Natural killer cell (primary cell): ENCODE measurements around the gene TJAP1. TPM values are rescaled to one million over a fixed set of nuclear protein-coding genes. Genes with fewer than 3 reads are reported as not detected.

Experiments used
- ATAC-seq, 3 donors: fragments of 150-1000 bp in 2 of 3; fragments of 200-7000 bp in 1 of 3; cut with Tn5 transposase; 1 replicate in 1 of 3; 2 replicates in 2 of 3; pipeline ENCODE4 v1.10.0; 2021; ENCODE audit warnings: mild to moderate bottlenecking in 2 of 3, moderate library complexity in 2 of 3
- DNase-seq, 2 donors: peaks; one replicate each; pipeline versions ENCODE4 v3.0.0 to v3.0.0-alpha.2; 2013 to 2021; ENCODE audit warnings: mixed read lengths in 1 of 2
- H3K27ac ChIP-seq: one replicate; pipeline ENCODE4 v1.5.1; 2013; ENCODE audit warnings: mild to moderate bottlenecking, low read length
- H3K27me3 ChIP-seq: one replicate; pipeline ENCODE4 v1.6.1; 2013; ENCODE audit warnings: low read length; ENCODE audit not compliant: control insufficient read depth, insufficient read depth
- H3K36me3 ChIP-seq: one replicate; pipeline ENCODE4 v1.6.1; 2013; ENCODE audit warnings: low read length; ENCODE audit not compliant: control insufficient read depth, insufficient read depth
- H3K4me1 ChIP-seq: one replicate; pipeline ENCODE4 v1.6.1; 2013; ENCODE audit warnings: low read length; ENCODE audit not compliant: control insufficient read depth, insufficient read depth
- H3K4me3 ChIP-seq: one replicate; pipeline ENCODE4 v1.5.1; 2013; ENCODE audit warnings: low read length
- H3K9me3 ChIP-seq: one replicate; pipeline ENCODE4 v1.6.1; 2013; ENCODE audit warnings: low read length; ENCODE audit not compliant: control insufficient read depth, insufficient read depth
- H3K27ac Mint-ChIP-seq, 2 donors: one replicate each; pipeline ENCODE4 v1.8.0; 2022; ENCODE audit warnings: mild to moderate bottlenecking in 2 of 2, mixed read lengths in 2 of 2, moderate library complexity in 1 of 2
- H3K27me3 Mint-ChIP-seq, 2 donors: one replicate each; pipeline ENCODE4 v1.8.0; 2022; ENCODE audit warnings: low read depth in 2 of 2, mixed read lengths in 2 of 2
- H3K36me3 Mint-ChIP-seq: one replicate; pipeline ENCODE4 v1.8.0; 2022; ENCODE audit warnings: mixed read lengths
- H3K4me1 Mint-ChIP-seq, 2 donors: one replicate each; pipeline ENCODE4 v1.8.0; 2022; ENCODE audit warnings: mixed read lengths in 2 of 2
- H3K4me3 Mint-ChIP-seq: one replicate; pipeline ENCODE4 v1.8.0; 2022; ENCODE audit warnings: mild to moderate bottlenecking, moderate library complexity, mixed read lengths
- H3K9me3 Mint-ChIP-seq, 2 donors: one replicate each; pipeline ENCODE4 v1.8.0; 2022; ENCODE audit warnings: mixed read lengths in 2 of 2
- CTCF ChIP-seq: fragments of 200-600 bp; IDR thresholded peaks from one replicate; pipeline ENCODE4 v1.8.0; 2022; ENCODE audit warnings: antibody characterized with exemption
- WGBS: methylation state at CpG from one replicate; pipeline ENCODE4 v1.1.7; 2013; ENCODE audit warnings: missing lambda C conversion rate; ENCODE audit not compliant: insufficient coverage; 5-methylcytosine and 5-hydroxymethylcytosine counted together
- intact Hi-C: fragments of 100-400 bp; cut with micrococcal nuclease; formaldehyde crosslinking; loops from one replicate; pipeline ENCODE4 v1.14.2; 2022
- total RNA-seq, 4 donors: library from RNA; stranded (reverse); fragments of 120-200 nt in 1 of 4; gene quantifications; one replicate each; pipeline versions ENCODE4 v1.2.3 to v1.2.4, GENCODE V29; 2013 to 2022

TJAP1 gene
- total RNA-seq, 3 donors from 2014 or later (not counting 1 experiment from before 2014, with no cell fraction given): 26.7 to 33.8 (median 29.9) TPM

- Mint-ChIP-seq H3K4me1 (peaks cover 28 to 29% of the 10 kb centered on the region in 2 donors), H3K9me3 (no peaks in the 10 kb centered on the region), H3K27ac (peak overlapping the region; percentile 92 to 100), H3K27me3 (no peaks in the 10 kb centered on the region), H3K36me3 (no peaks in the 10 kb centered on the region), H3K4me3 (peak overlapping the region; percentile 97)
- Histone ChIP-seq H3K36me3 (no peaks in the 10 kb centered on the region), H3K27me3 (no peaks in the 10 kb centered on the region), H3K4me1 (peaks cover 13% of the 10 kb centered on the region), H3K4me3 (peak overlapping the region; percentile 65), H3K27ac (peak overlapping the region; percentile 87), H3K9me3 (no peaks in the 10 kb centered on the region)
- no peak for ATAC-seq
- WGBS: 44% methylated on average over 2 of the region's 2 CpGs
- intact Hi-C loops: loop anchor here (5.0 kb wide), 1 partner anchor 41 kb away; the partner anchor contains the start of genes POLR1C and YIPF3
- TF ChIP-seq CTCF: no peak
- DNase-seq: peak in 1 of 2 donors; percentile 41
Observed at GRCh38 chr6:43476746-43477145, 624 bp upstream of the TJAP1 start.

GRCh38 chr6:43478008-43478372 is 620 bp downstream of the TJAP1 start:
- no peak for TF ChIP-seq CTCF
- peak overlapping the region; percentile 87 for H3K27ac ChIP-seq
- H3K27me3 ChIP-seq: no peaks in the 10 kb centered on the region
- no peaks in the 10 kb centered on the region for H3K9me3 Mint-ChIP-seq
- H3K36me3 ChIP-seq: peaks cover 2% of the 10 kb centered on the region
- peaks cover 29 to 38% of the 10 kb centered on the region in 2 donors for H3K4me1 Mint-ChIP-seq
- WGBS: 23% methylated on average over 3 of the region's 3 CpGs
- no peak for ATAC-seq
- DNase-seq: no peak
- H3K9me3 ChIP-seq: no peaks in the 10 kb centered on the region
- no peaks in the 10 kb centered on the region for H3K27me3 Mint-ChIP-seq
- peaks cover 13% of the 10 kb centered on the region for H3K4me1 ChIP-seq
- H3K36me3 Mint-ChIP-seq: no peaks in the 10 kb centered on the region
- H3K4me3 ChIP-seq: peak overlapping the region; percentile 65
- H3K27ac Mint-ChIP-seq: peak overlapping the region; percentile 92 to 100
- peak overlapping the region; percentile 97 for H3K4me3 Mint-ChIP-seq
- intact Hi-C loops: loop anchor here (5.0 kb wide), 1 partner anchor 39 kb away; the partner anchor contains the start of genes POLR1C and YIPF3

- no CpG with 5 or more reads among the region's 2 CpGs for WGBS
- Mint-ChIP-seq H3K27ac (peak overlapping the region in 1 of 2 donors; percentile 37), H3K4me1 (peaks cover 29 to 44% of the 10 kb centered on the region in 2 donors), H3K9me3 (no peaks in the 10 kb centered on the region), H3K4me3 (no peak overlapping the region), H3K36me3 (no peaks in the 10 kb centered on the region), H3K27me3 (no peaks in the 10 kb centered on the region)
- intact Hi-C loops: no loop called here
- ATAC-seq (no peak), DNase-seq (no peak)
- no peak for TF ChIP-seq CTCF
- H3K27me3 ChIP-seq: no peaks in the 10 kb centered on the region
- peaks cover 13% of the 10 kb centered on the region for H3K4me1 ChIP-seq
- H3K9me3 ChIP-seq: no peaks in the 10 kb centered on the region
- no peak overlapping the region for H3K27ac ChIP-seq
- peaks cover 2% of the 10 kb centered on the region for H3K36me3 ChIP-seq
- H3K4me3 ChIP-seq: no peak overlapping the region
Observed at GRCh38 chr6:43481075-43481474, 3.7 kb downstream of the TJAP1 start.
